HG03175 (cell line): ENCODE data around the gene RASA2.

Source experiments
- ATAC-seq: cut with Tn5 transposase; IDR thresholded peaks from one replicate; pipeline ENCODE4 v1.9.1; 2021; ENCODE audit warnings: mild to moderate bottlenecking, moderate library complexity; ENCODE audit not compliant: unreplicated experiment

RASA2 gene

GRCh38 chr3:141643391-141643790 lies 156.6 kb downstream of the RASA2 start:
- no peak for ATAC-seq

- ATAC-seq = no peak
Measured at GRCh38 chr3:141643796-141644195, 157.0 kb downstream of the RASA2 start.

- ATAC-seq = peak; percentile 74
Measured at GRCh38 chr3:141644931-141645330, 158.1 kb downstream of the RASA2 start.

- no peak for ATAC-seq
Measured at GRCh38 chr3:141646760-141647561, 160.1 kb downstream of the RASA2 start.

GRCh38 chr3:141647562-141647915 lies 160.7 kb downstream of the RASA2 start:
- no peak for ATAC-seq

- no peak for ATAC-seq
Measured at GRCh38 chr3:141648055-141648910, 161.5 kb downstream of the RASA2 start.

GRCh38 chr3:141649871-141650270 lies 163.0 kb downstream of the RASA2 start:
- no peak for ATAC-seq

- ATAC-seq = no peak
Measured at GRCh38 chr3:141650783-141651182, 164.0 kb downstream of the RASA2 start.

GRCh38 chr3:141651409-141651808 lies 164.6 kb downstream of the RASA2 start:
- no peak for ATAC-seq

- ATAC-seq = no peak
Measured at GRCh38 chr3:141652349-141652748, 165.5 kb downstream of the RASA2 start.

- no peak for ATAC-seq
Measured at GRCh38 chr3:141653847-141654246, 167.0 kb downstream of the RASA2 start.

- ATAC-seq = no peak
Measured at GRCh38 chr3:141655801-141656200, 169.0 kb downstream of the RASA2 start.

- no peak for ATAC-seq
Measured at GRCh38 chr3:141656771-141657170, 169.9 kb downstream of the RASA2 start.

GRCh38 chr3:141657516-141657915 lies 170.7 kb downstream of the RASA2 start:
- ATAC-seq = no peak

- ATAC-seq = no peak
Measured at GRCh38 chr3:141659821-141660613, 173.2 kb downstream of the RASA2 start.

- ATAC-seq = no peak
Measured at GRCh38 chr3:141660614-141660947, 173.8 kb downstream of the RASA2 start.

- no peak for ATAC-seq
Measured at GRCh38 chr3:141661229-141662196, 174.7 kb downstream of the RASA2 start.

GRCh38 chr3:141663993-141664392 lies 177.2 kb downstream of the RASA2 start:
- ATAC-seq = no peak
